H54 (cell line): ENCODE results near the gene ENOSF1.

Experiments used
- DNase-seq: peaks from one replicate; pipeline ENCODE4 v3.0.0; 2011; ENCODE audit warnings: low spot score, mixed read lengths; ENCODE audit not compliant: insufficient read length
- FAIRE-seq: peaks from 3 replicates; lab custom pipeline; 2011; peaks lifted over from hg19 to GRCh38; lab: Jason Lieb, UNC
- POLR2A ChIP-seq: IDR thresholded peaks from 2 replicates; pipeline ENCODE4 v1.6.1; 2011; ENCODE audit warnings: low read depth, mild to moderate bottlenecking, low read length

ENOSF1 gene

GRCh38 chr18:621291-622043 lies 91.0 kb downstream of the ENOSF1 start:
- no peak for TF ChIP-seq POLR2A
- peak; percentile 70 for FAIRE-seq

More at GRCh38 chr18:621291-622043, 91.0 kb downstream of the ENOSF1 start:
- DNase-seq, result peak; percentile 42
